WI38 (cell line): ENCODE data around the gene DST.

Source experiments
- H3K4me3 ChIP-seq: 2 replicates; pipeline ENCODE4 v1.5.1; 2011; ENCODE audit warnings: low read depth, mild to moderate bottlenecking, control low read depth, low read length
- TF ChIP-seq, protein P1 (sequence below): IDR thresholded peaks from 2 replicates; pipeline ENCODE4 v1.5.1; 2012; ENCODE audit warnings: low read depth, mild to moderate bottlenecking, control low read depth, low read length

The DST gene

DNA sequence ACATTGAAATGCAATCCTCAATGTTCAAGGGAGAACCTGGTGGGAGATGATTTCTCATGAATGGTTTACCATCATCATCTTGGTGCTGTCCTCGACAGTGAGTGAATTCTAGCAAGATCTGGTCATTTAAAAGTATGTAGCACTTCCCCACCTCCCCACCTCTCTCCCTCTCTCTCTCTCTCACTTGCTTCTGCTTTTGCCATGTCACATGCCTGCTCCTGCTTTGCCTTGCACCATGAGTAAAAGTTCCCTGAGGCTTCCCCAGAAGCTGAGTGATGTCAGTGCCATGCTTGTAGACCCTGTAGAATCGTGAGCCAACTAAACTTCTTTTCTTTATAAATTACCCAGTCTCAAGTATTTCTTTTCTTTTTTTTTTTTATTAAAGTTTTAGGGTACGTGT, 60.5 kb downstream of the DST start:
- TF ChIP-seq, protein P1, sequence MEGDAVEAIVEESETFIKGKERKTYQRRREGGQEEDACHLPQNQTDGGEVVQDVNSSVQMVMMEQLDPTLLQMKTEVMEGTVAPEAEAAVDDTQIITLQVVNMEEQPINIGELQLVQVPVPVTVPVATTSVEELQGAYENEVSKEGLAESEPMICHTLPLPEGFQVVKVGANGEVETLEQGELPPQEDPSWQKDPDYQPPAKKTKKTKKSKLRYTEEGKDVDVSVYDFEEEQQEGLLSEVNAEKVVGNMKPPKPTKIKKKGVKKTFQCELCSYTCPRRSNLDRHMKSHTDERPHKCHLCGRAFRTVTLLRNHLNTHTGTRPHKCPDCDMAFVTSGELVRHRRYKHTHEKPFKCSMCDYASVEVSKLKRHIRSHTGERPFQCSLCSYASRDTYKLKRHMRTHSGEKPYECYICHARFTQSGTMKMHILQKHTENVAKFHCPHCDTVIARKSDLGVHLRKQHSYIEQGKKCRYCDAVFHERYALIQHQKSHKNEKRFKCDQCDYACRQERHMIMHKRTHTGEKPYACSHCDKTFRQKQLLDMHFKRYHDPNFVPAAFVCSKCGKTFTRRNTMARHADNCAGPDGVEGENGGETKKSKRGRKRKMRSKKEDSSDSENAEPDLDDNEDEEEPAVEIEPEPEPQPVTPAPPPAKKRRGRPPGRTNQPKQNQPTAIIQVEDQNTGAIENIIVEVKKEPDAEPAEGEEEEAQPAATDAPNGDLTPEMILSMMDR: no peak
- H3K4me3 ChIP-seq: no peak overlapping the region

DNA sequence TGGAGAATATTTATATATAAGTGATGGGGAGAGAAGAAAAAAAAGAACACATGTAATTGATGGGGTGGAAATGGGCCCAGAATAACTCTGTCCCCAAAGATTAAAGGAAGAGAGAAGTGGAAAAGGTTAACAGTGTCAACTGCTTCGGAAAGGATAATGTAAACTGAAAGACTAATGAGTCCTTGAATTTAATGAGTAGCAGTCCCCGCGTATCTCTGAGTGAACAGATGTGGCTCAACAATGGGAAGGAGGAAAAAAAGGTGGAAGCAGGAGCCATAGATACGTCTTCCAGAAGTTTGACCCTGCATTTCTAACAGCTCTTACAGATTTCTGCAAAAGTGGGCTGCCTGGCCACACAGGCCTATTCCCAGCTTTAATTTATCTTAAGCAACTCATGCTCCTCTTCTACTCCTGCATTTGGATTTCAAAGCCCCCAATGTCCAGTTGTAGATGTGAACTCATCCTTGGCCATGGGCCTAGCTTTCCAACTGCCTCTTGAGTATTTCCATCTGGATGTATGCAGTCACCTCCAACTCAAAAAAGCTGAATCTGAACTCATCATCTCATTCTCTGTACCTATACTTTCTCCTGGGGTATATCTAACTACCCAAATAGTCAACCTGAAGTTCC, 61.3 kb downstream of the DST start:
- TF ChIP-seq, protein P1: no peak
- no peak overlapping the region for H3K4me3 ChIP-seq

DNA sequence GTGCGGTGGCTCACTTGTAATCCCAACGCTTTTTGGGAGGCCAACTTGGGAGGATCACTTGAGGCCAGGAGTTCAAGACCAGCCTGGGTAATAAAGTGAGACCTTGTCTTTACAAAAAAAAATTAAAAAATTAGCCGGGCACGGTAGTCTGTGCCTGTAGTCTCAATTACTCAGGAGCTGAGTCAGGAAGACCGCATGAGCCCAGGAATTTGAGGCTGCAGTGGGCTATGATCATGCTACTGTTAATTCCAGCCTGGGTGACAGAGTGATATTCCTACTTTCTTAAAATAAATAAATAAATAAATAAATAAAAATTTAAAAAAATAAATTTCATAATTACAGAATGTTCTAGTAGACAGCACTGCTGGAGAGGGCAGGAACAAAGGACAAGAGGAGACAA, 62.4 kb downstream of the DST start:
- H3K4me3 ChIP-seq: no peak overlapping the region
- TF ChIP-seq, protein P1: no peak

DNA sequence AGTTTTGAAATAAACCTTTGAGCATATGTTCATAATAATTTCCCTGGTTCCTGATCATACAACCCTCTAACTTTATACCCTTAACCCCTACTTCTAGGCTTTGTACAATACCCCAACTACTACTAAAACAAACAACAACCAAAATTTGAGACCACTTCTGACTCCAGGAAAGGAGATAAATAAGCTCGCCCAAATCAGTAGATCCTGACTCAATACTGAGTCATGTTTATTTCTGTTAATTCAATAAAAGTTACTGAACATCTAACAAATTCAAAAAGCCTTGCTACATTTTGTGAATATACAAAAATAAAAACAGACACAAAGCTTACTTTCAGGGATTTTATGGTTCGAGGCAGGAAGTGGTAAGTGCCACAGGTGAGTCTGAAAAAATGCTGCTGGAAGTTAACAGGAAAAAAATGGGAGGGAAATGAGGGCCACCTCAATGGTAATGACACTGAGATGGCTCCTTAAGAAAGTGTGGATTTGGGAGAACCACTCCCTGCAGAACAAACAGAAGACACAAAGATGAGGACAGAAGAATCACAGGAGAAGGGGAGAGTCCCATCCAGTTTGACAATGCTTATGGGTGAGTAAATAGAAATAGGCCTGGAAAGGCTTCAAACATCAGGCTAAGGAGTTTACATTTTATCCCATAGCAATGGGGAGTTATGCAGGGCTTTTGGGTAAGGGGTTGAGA, 63.4 kb downstream of the DST start:
- H3K4me3 ChIP-seq: no peak overlapping the region
- TF ChIP-seq, protein P1: no peak

DNA sequence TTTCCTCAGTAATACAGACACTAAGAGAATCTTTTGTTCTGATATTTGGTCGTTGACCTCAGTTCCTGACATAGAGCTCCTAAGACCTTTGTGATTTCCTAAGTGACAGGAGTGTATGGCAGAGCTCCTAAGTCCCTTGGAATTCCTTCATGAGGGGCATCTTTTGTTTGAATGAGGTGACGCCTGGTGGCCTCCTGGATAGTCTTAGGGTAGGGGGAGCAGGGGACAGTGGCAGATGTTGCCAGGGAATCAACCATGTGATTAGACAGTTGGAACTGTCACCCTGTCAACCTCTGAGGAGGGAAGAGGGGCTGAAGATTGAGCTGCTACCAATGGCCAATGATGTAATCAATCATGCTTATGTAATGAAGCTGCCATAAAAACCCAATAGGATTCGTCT, 67.0 kb downstream of the DST start:
- no peak overlapping the region for H3K4me3 ChIP-seq
- TF ChIP-seq, protein P1: no peak

DNA sequence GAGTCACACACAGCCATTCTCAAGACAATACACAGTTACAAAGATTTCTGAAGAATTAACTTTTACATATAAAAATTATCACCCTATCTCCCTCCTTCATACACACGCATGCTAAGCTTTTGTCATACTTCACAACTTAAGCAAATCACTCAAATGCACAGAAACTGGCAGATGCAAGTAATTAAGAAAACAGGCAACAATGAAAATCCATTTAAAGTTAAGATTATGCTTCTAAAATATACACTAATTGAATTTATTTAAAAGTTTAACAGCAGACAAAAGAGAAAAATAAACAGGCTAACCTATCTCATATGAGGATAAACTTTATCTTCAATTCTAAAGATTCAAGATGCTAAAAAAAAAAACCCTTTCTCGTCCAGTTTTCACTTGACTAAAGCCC, 68.4 kb downstream of the DST start:
- TF ChIP-seq, protein P1: no peak

DNA sequence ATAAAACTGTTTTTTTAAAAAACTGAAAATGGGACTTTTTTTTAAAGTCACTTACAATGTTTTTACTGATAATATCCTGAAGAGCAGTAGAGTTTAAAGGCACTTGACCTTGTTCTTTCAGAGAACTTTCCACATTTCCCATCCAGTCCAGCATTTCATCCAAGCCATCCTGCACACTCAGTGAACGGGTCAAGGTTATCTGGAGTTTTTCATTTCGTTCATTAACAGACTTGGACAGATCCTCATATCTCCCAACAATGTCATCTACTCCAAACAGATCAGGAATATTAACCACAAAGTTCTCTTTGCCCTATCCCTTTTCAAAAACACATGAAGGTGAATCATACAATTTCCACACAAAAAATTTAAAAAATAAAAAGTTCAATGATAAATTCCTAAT, 69.1 kb downstream of the DST start:
- no peak overlapping the region for H3K4me3 ChIP-seq
- TF ChIP-seq, protein P1: no peak

More for the DNA sequence above, 68.4 kb downstream of the DST start:
- no peak overlapping the region for H3K4me3 ChIP-seq
